Stimulated activated CD4-positive, alpha-beta T cell treated with anti-CD3 and anti-CD28 coated beads, Interleukin-12 subunit alpha, Interleukin-12 subunit beta, amount 100 ng/mL, for 24 hours (primary cell): ENCODE results near the gene PLEKHG7.

Experiments used
- DNase-seq, 2 experiments: peaks; one replicate each; pipeline ENCODE4 v3.0.0-alpha.2; 2020; ENCODE audit warnings: low read depth in 2 of 2

Gene PLEKHG7

DNA sequence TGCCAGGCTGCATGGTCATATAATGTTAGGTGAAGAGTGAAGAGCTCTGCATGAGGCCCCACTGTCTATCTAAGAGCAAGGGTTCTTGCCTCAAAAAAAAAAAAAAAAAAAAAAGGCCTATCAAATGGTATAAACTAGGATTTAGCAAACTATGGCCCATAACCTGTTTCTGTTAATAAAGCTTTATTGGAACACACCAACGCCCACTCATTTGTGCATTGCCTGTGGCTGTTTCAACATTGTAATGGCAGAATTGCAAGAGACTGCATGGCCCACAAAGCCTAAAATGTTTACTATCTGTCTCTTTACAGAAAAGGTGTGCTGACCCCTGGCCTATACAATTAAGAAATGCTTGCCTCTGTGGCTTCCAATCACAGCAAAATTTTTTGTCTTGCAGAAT, 12.8 kb downstream of the PLEKHG7 start:
- no peak for DNase-seq

DNA sequence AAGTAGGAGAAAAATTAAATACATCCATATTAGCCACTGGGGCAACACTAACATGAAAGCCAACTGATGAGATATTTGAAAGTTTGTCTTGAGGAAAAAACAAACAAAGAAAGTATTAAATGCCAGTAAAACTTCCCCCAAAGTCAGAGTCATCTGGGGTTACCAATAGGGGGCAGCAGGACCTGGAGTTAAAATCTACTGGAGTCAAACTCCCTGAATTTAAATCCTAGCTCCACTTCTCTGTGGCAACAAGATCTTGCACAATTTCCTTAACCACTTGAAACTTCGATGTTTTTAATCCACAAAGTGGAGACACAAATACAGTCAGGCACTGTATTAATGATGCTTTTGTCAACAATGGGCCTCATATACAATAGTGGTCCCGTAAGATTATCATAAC, 14.4 kb downstream of the PLEKHG7 start:
- no peak for DNase-seq

- no peak for DNase-seq
Measured at GRCh38 chr12:92718483-92718990, 15.7 kb downstream of the PLEKHG7 start.

DNA sequence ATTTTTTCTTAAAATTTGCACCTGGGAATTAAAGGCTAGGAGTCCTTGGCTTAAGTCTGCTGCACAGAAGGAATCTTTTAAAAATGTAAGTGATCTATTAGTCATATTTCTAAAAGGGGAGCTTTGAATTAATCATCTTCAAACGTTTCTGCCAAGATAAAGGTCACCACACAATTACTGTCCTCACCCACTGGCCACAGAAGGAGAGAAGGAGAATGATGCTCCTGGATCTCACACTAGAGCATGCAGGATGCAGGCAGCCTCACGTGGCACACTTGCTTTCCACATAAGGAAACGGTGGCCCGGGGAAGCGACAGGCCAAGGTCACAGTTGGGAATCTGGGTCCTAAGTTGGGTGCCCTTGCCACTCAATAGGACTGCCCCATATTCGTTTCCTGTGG, 16.9 kb downstream of the PLEKHG7 start:
- no peak for DNase-seq

DNA sequence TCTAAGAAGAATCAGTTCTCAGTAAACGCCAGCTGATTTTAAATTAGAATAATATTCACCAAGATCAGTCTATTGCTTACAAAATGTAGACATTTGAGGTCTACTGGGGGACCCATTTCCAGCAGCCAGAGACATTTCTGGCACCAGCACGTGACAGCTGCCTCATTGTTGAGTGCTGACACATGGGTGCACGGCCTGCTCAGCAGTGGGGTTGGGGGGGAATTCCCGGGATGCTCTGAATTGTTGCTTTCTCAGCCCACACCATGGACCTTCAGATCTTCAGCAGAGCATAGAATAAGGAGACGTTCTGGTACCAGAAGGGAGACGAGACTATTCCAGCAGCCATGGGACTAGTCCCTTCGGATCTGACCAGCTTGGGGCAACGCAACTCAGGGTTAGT, 18.3 kb downstream of the PLEKHG7 start:
- no peak for DNase-seq

DNA sequence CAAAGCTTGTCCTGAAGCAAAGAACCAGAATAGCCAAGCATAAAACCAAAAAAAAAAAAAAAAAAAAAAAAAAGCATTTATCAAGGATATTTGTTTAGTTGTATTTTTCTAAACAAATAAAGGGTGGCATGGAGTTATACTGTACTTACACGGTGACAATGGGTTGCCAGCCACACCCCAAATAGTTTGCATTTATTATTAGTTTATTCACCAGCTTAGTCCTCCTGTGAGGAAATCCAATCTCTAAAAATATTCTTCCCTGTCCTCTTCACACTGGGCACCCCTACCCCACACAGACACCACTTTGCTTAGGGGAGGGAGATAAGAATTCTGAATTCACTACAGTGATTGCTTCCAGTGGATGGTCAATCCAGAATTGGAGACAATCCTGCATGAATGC, 18.9 kb downstream of the PLEKHG7 start:
- DNase-seq: no peak

- DNase-seq: no peak
Measured at GRCh38 chr12:92722897-92723296, 20.1 kb downstream of the PLEKHG7 start.

DNA sequence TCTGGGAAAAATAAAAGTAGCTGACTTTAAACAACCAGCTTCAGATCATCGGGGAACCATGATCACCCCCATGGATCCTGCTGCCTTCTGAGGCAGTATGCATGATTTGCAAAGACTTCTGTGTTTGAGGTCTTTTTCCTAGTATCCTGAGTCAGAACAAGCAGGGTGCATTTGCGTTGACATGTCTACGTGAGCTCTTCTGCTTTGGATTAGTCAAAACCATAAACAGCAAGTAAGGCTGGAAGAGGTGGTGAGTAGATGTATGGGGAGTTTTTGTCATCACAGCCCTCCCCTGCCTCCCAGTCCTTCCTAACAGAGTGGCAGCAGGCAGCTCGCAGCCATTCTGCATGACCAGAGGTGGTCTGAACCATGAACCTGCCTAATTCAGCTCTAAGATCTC, 24.1 kb downstream of the PLEKHG7 start:
- DNase-seq: no peak

DNA sequence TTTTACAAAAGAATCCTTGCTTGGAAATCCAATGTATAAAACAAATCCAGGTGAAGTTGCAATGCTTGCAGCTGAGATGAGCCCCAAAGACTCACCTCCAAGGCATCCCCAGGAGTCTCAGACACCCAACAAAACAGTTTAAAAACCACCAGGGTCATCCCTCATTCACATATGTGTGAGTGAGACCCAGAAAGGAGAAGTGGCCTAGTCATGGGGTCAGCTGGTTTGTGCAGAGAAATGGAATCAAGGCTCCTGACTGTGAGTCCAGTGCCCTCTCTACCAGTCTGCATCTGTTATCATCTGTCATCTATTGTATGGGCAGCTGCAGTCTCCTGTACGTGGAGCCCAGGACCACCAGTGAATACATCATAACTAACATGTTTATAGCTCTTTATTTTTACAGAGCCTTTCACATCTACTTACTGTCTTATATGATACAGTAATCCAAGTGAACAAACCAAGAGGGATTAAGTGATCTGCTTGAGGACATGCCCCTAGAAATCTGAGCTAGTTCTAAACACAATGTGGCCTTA, 27.1 kb downstream of the PLEKHG7 start:
- no peak for DNase-seq

GRCh38 chr12:92730758-92731157, 28.0 kb downstream of the PLEKHG7 start:
- DNase-seq: no peak

GRCh38 chr12:92732216-92732615, 29.4 kb downstream of the PLEKHG7 start:
- DNase-seq: no peak

DNA sequence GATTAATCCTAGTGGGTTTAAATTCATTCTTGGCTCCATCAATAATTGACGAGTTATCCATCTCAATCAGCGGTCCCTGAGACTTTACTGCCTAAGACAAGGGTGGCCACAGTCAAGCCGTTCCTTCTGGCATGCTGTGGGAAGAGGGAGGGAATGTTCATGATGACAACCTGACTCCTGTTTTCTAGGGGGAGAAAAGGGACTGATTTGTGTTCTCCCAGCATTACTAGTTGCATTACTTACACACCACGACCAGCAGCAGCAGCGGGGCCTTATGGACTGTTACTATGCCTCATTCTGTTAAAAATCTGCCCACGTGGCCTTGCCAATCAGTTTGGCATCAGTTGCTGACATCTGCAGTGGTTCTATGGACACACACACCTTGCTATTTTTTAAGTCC, 29.9 kb downstream of the PLEKHG7 start:
- no peak for DNase-seq

GRCh38 chr12:92733181-92733580, 30.4 kb downstream of the PLEKHG7 start:
- DNase-seq: no peak

DNA sequence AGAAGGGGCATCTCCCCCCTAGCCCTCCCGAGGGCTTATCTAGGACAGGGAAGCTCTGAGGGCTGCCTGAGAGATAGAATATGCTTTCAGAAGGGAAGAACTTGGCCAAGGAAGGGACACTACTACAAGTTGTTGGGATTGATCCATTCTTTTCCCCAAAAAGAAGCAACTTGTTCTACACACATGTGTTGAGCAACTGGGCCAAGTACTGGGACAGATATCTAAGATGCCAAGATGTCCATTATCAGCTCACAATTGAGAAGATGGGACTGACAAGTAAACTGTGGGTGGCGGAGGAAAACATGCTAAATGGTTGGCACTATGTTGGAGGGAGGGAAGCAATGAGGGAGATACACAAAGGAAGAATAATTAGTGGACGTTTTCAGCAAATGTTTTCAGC, 30.9 kb downstream of the PLEKHG7 start:
- DNase-seq: no peak

- DNase-seq: no peak
Measured at GRCh38 chr12:92735131-92735721, 32.4 kb downstream of the PLEKHG7 start.

- no peak for DNase-seq
Measured at GRCh38 chr12:92736605-92737004, 33.8 kb downstream of the PLEKHG7 start.

DNA sequence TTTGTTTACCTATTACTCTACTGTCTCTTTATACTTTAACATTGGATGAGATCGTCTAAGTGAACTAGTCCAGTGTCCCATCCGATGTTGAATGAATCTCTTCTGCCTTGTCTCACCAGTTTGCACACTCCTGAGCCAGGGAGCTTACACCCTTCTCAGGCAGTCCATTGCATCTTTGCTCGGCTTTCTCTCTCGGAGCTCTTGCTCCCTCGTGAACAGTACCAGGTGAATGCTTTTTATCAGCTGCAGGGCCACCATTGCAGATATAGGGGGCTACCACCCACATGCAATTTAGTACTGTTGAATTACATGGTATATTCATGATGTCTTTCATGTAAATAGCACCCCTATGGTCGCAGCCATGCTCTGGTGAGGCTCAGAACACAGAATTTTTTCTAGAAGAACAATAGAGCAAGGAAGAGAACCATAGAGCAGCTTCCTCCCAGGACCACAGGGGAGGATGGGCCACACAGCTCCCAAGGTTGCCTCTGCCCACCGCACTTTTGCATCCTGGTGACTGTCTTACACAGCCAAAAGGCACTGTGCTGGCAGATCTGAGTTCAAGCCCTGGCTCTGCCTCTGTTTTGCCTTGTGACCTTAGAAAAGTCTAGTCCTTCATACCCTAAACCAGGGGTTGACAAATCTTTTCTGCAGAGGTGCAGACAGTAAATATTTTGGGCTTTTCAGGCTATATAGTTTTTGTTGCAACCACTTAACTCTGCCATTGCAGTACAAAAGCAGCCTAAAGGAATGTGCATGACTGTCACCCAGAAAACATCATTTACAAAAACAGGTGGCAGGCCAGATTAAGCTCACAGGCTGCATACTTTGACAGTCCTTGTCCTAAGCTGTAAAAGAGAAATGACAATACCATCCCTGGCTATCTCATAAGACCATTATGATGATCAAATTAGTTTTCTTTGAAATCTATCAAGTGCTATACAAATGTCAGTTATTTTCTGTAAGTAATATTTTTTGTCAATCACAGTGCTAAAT, 35.4 kb downstream of the PLEKHG7 start:
- no peak for DNase-seq

DNA sequence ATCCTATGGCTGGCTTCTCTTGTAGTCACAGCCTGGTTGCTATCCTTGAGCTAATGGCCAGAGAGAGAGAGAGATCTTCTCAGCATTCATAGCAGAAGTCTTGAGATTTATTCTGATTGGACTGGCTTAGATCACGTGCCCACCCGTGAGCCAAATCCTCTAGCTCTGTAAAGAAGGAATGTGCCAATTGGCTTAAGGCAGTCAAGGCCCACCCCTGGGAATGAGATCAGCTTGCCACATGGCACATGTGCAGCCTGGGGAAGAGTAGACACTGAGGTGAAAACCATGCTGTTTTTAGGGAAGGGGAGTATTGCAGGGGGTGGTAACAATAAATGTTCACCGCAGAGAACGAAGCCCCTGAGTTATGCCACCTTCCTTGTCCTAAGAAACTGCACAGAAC, 36.3 kb downstream of the PLEKHG7 start:
- no peak for DNase-seq

DNA sequence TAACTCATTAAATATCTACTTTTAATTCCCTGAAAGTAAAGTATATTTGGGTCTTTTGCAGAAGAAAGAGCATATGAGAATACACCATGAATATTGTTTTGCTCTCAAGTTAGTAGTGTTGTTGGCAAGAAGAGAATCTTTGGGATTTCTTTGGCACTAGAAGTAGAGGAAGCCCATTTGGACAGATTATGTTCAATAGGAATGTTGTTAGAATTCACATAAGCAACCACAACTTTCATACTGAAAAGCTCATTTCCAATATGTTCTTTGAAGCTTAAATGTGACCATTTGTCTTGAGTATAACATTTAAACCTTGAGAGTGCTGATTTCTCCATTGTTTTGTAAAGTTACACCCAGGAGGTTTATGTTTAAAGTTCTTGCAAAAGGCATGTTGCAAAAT, 37.6 kb downstream of the PLEKHG7 start:
- DNase-seq: no peak

GRCh38 chr12:92743026-92743425, 40.2 kb downstream of the PLEKHG7 start:
- no peak for DNase-seq

GRCh38 chr12:92745856-92746550, 43.2 kb downstream of the PLEKHG7 start:
- DNase-seq: no peak

GRCh38 chr12:92747151-92747550, 44.4 kb downstream of the PLEKHG7 start:
- DNase-seq: no peak
